AG08396 (cell line): ENCODE data around the gene HINT2.

Source experiments
- DNase-seq: peaks from one replicate; pipeline ENCODE4 v3.0.0; 2012; ENCODE audit warnings: low spot score, mixed read lengths

The HINT2 gene

GRCh38 chr9:35840881-35841644 is 26.2 kb upstream of the HINT2 start:
- DNase-seq: no peak

GRCh38 chr9:35839926-35840325 is 25.1 kb upstream of the HINT2 start:
- DNase-seq: no peak

- no peak for DNase-seq
These were observed 21.8 kb upstream of the HINT2 start for GRCh38 chr9:35836595-35836994.

GRCh38 chr9:35835766-35836165 is 20.9 kb upstream of the HINT2 start:
- DNase-seq: no peak

GRCh38 chr9:35835216-35835632 is 20.4 kb upstream of the HINT2 start:
- no peak for DNase-seq

- no peak for DNase-seq
These were observed 19.7 kb upstream of the HINT2 start for GRCh38 chr9:35834260-35835215.

- DNase-seq: no peak
These were observed 18.0 kb upstream of the HINT2 start for GRCh38 chr9:35832814-35833213.

GRCh38 chr9:35831040-35831439 is 16.2 kb upstream of the HINT2 start:
- DNase-seq: no peak

- no peak for DNase-seq
These were observed 14.9 kb upstream of the HINT2 start for GRCh38 chr9:35829764-35830096.

- DNase-seq: peak; percentile 96
These were observed 14.4 kb upstream of the HINT2 start, which contains the start of gene TMEM8B for GRCh38 chr9:35829084-35829763. Gene TMEM8B, plus strand, starts transcription at chr9:35829228. Its CDS starts 220 bp downstream, at chr9:35829448.

- no peak for DNase-seq
These were observed 13.9 kb upstream of the HINT2 start, which contains the start of gene FAM221B for GRCh38 chr9:35828716-35829083. Gene FAM221B, minus strand, starts transcription at chr9:35828732. Its CDS starts 2,571 bp downstream, at chr9:35826161.

- peak; percentile 68 for DNase-seq
These were observed 12.6 kb upstream of the HINT2 start for GRCh38 chr9:35827486-35827885.

- DNase-seq: peak; percentile 60
These were observed 11.3 kb upstream of the HINT2 start for GRCh38 chr9:35826071-35826701.

- DNase-seq: no peak
These were observed 8.1 kb upstream of the HINT2 start for GRCh38 chr9:35822926-35823325.

- DNase-seq: peak; percentile 53
These were observed 5.2 kb upstream of the HINT2 start for GRCh38 chr9:35820076-35820475.

- no peak for DNase-seq
These were observed 3.5 kb upstream of the HINT2 start for GRCh38 chr9:35818341-35818740.

GRCh38 chr9:35816708-35817107 is 1.9 kb upstream of the HINT2 start:
- no peak for DNase-seq

GRCh38 chr9:35814106-35814840 is 569 bp downstream of the HINT2 start:
- DNase-seq: peak; percentile 64

- no peak for DNase-seq
These were observed 1.3 kb downstream of the HINT2 start for GRCh38 chr9:35813434-35814105.

- peak; percentile 94 for DNase-seq
These were observed 2.7 kb downstream of the HINT2 start, which contains the start of gene SPAG8 for GRCh38 chr9:35812025-35812602. Gene SPAG8, minus strand, starts transcription at chr9:35812262. Its CDS starts 115 bp downstream, at chr9:35812147.
